GM12878 (cell line): ENCODE data around the gene SOX18. TPM values are rescaled to one million over a fixed set of nuclear protein-coding genes. Genes with fewer than 3 reads are reported as not detected.

Experiments
- ATAC-seq: fragments of 200-7000 bp; cut with Tn5 transposase; 3 replicates; pipeline ENCODE4 v1.9.1; 2020; ENCODE audit warnings: mild to moderate bottlenecking, moderate library complexity
- BruUV-seq: library from RNA; stranded (reverse); fragments of 400-500 nt; replicated peaks from 2 replicates; lab custom pipeline; 2021; lab: Mats Ljungman, UMichigan
- CTCF ChIA-PET: fragments of 300-600 bp; sonication (Branson Sonifier 250); formaldehyde crosslinking; extraction: SDS; loops from one replicate; lab custom pipeline; 2021; ENCODE audit warnings: inconsistent platforms; lab: Yijun Ruan, JAX
- POLR2A ChIA-PET: fragments of 350-600 bp; formaldehyde crosslinking; extraction: SDS; loops from one replicate; lab custom pipeline; 2021; ENCODE audit warnings: inconsistent platforms; lab: Charles Lee
- RAD21 ChIA-PET: fragments of 300-600 bp; sonication (Branson Sonifier 250); formaldehyde crosslinking; loops from one replicate; lab custom pipeline; 2023; ENCODE audit warnings: antibody characterized with exemption; ENCODE audit not compliant: unreplicated experiment; lab: Charles Lee
- SMC1A ChIA-PET: fragments of 300-600 bp; sonication (Branson Sonifier 250); formaldehyde crosslinking; loops from one replicate; lab custom pipeline; 2023; ENCODE audit not compliant: unreplicated experiment, uncharacterized antibody; lab: Charles Lee
- DNase-seq: peaks from one replicate; pipeline ENCODE4 v3.0.0-alpha.2; 2011; ENCODE audit warnings: low read depth, low spot score
- FAIRE-seq: peaks from 3 replicates; lab custom pipeline; 2011; peaks lifted over from hg19 to GRCh38; lab: Jason Lieb, UNC
- H2AFZ ChIP-seq: 2 replicates; pipeline ENCODE4 v1.6.0; 2011; ENCODE audit warnings: low read depth, low read length, control low read depth; ENCODE audit not compliant: control insufficient read depth
- H3K27ac ChIP-seq: 2 replicates; pipeline ENCODE4 v1.5.1; 2011; ENCODE audit warnings: control low read depth; ENCODE audit not compliant: control insufficient read depth, insufficient read depth
- H3K27me3 ChIP-seq, 2 experiments: replicated peaks in 1 of 2; 2 replicates each; pipeline versions ENCODE4 v1.6.0 to v1.6.1; 2011; ENCODE audit warnings: low read length in 1 of 2; ENCODE audit not compliant: control insufficient read depth in 2 of 2, insufficient read depth in 2 of 2
- H3K36me3 ChIP-seq, 2 experiments: 2 replicates each; pipeline ENCODE4 v1.5.1; 2011; ENCODE audit warnings: low read length in 1 of 2; ENCODE audit not compliant: control insufficient read depth in 2 of 2, insufficient read depth in 2 of 2
- H3K4me1 ChIP-seq: 2 replicates; pipeline ENCODE4 v1.6.1; 2011; ENCODE audit warnings: mild to moderate bottlenecking, low read length, moderate library complexity, mixed read lengths; ENCODE audit not compliant: control insufficient read depth, insufficient read depth
- H3K4me2 ChIP-seq: 2 replicates; pipeline ENCODE4 v1.6.0; 2011; ENCODE audit warnings: control low read depth; ENCODE audit not compliant: control insufficient read depth, insufficient read depth
- H3K4me3 ChIP-seq: fragments of 200-600 bp; sonication (generic); 2 replicates; pipeline ENCODE4 v1.5.1; 2016
- H3K79me2 ChIP-seq: 2 replicates; pipeline ENCODE4 v1.6.0; 2011; ENCODE audit warnings: low read length; ENCODE audit not compliant: control insufficient read depth, insufficient read depth
- H3K9ac ChIP-seq: 2 replicates; pipeline ENCODE4 v1.8.0; 2011; ENCODE audit warnings: low read length, control low read depth, mixed read lengths; ENCODE audit not compliant: control insufficient read depth, insufficient read depth
- H3K9me3 ChIP-seq: replicated peaks from 3 replicates; pipeline ENCODE4 v1.5.1; 2011; ENCODE audit warnings: mild to moderate bottlenecking, low read length; ENCODE audit not compliant: control insufficient read depth, insufficient read depth
- H4K20me1 ChIP-seq: 2 replicates; pipeline ENCODE4 v1.6.0; 2011; ENCODE audit not compliant: control insufficient read depth, insufficient read depth
- CEBPB ChIP-seq, 2 experiments: fragments of 150-350 bp in 1 of 2; IDR thresholded peaks; 2 replicates each; pipeline ENCODE4 v1.6.1; 2012 to 2014; ENCODE audit warnings: low read depth in 2 of 2, low read length in 2 of 2, borderline replicate concordance in 1 of 2, inconsistent platforms in 1 of 2
- HCFC1 ChIP-seq: fragments of 150-350 bp; IDR thresholded peaks from 2 replicates; pipeline ENCODE4 v1.6.1; 2014; ENCODE audit warnings: low read length
- HDAC6 ChIP-seq: fragments of 200-600 bp; sonication (generic); IDR thresholded peaks from one replicate; pipeline ENCODE4 v1.8.0; 2017; ENCODE audit warnings: antibody characterized with exemption; ENCODE audit not compliant: unreplicated experiment
- MAX ChIP-seq: IDR thresholded peaks from 2 replicates; pipeline ENCODE4 v1.6.1; 2012; ENCODE audit warnings: low read depth, low read length, improper control_type of control experiment
- NFXL1 ChIP-seq: fragments of 450-650 bp; IDR thresholded peaks from 2 replicates; pipeline ENCODE4 v1.6.1; 2017; ENCODE audit warnings: antibody characterized with exemption, mild to moderate bottlenecking, borderline replicate concordance
- NR2C2 ChIP-seq: IDR thresholded peaks from 2 replicates; pipeline ENCODE4 v1.6.1; 2011; ENCODE audit warnings: borderline replicate concordance, low read depth; ENCODE audit not compliant: control insufficient read depth, insufficient read length
- POLR2AphosphoS5 ChIP-seq: IDR thresholded peaks from 2 replicates; pipeline ENCODE4 v1.6.1; 2011; ENCODE audit warnings: mild to moderate bottlenecking, low read length, inconsistent platforms
- SMARCA5 ChIP-seq: fragments of 450-650 bp; IDR thresholded peaks from 2 replicates; pipeline ENCODE4 v1.6.1; 2017; ENCODE audit warnings: mild to moderate bottlenecking
- SP1 ChIP-seq: IDR thresholded peaks from one replicate; pipeline ENCODE4 v1.6.1; 2011; ENCODE audit warnings: low read depth, low read length
- TCF7 ChIP-seq: IDR thresholded peaks from 2 replicates; pipeline ENCODE4 v1.6.1; 2014; ENCODE audit warnings: antibody characterized with exemption, borderline replicate concordance
- USF2 ChIP-seq: IDR thresholded peaks from 2 replicates; pipeline ENCODE4 v1.6.1; 2011; ENCODE audit warnings: low read depth, low read length, improper control_type of control experiment, borderline replicate concordance
- ZBTB11 ChIP-seq: fragments of 450-650 bp; formaldehyde crosslinking; IDR thresholded peaks from 2 replicates; pipeline ENCODE4 v1.5.0; 2022; ENCODE audit warnings: mild to moderate bottlenecking, missing genetic modification characterization
- ZNF384 ChIP-seq: IDR thresholded peaks from 2 replicates; pipeline ENCODE4 v1.6.1; 2012; ENCODE audit warnings: low read depth, mild to moderate bottlenecking, low read length, improper control_type of control experiment, borderline replicate concordance
- WGBS: methylation state at CpG from one replicate; pipeline ENCODE4 v1.1.6; 2016; ENCODE audit warnings: low lambda C conversion rate; ENCODE audit not compliant: insufficient replicate concordance, insufficient coverage; ENCODE audit errors: missing lambda C conversion rate; 5-methylcytosine and 5-hydroxymethylcytosine counted together
- in situ Hi-C: fragments of 300-500 bp; cut with MboI; formaldehyde crosslinking; loops from 9 replicates; pipeline ENCODE4 v1.14.3; 2018; ENCODE audit warnings: mixed read lengths
- intact Hi-C: fragments of 100-400 bp; cut with micrococcal nuclease; formaldehyde crosslinking; loops from one replicate; pipeline ENCODE4 v1.14.2; 2022; ENCODE audit not compliant: unreplicated experiment
- polyA plus RNA-seq, 11 experiments: library from polyadenylated mRNA; depleted of rRNA in 4 of 11; unstranded in 6 of 11; stranded (reverse) in 5 of 11; fragments of >200 nt; fragmentation: Nextera tagmentation in 4 of 11; fragmentation: Illumina TruSeq in 1 of 11; extraction: Ambion mirVana in 4 of 11; extraction: Trizol in 1 of 11; gene quantifications; 1 replicate in 1 of 11; 2 replicates in 10 of 11; pipeline versions ENCODE4 v1.2.1 to v1.2.3, GENCODE V29; 2011 to 2016; ENCODE audit warnings: inconsistent platforms in 2 of 11, missing spikeins in 2 of 11, low read depth in 1 of 11
- total RNA-seq, 4 experiments: library from RNA; depleted of rRNA in 3 of 4; stranded (reverse); fragments of >200 nt in 3 of 4; fragmentation: Illumina TruSeq in 1 of 4; extraction: Trizol in 1 of 4; gene quantifications; 2 replicates each; pipeline versions ENCODE4 v1.2.1 to v1.2.3, GENCODE V29; 2013 to 2021
- TF ChIP-seq, protein P1 (sequence below): IDR thresholded peaks from 2 replicates; pipeline ENCODE4 v1.6.1; 2012; ENCODE audit warnings: low read length, inconsistent platforms
- TF ChIP-seq, protein P2 (sequence below): fragments of 450-650 bp; IDR thresholded peaks from 2 replicates; pipeline ENCODE4 v1.6.1; 2017; ENCODE audit warnings: mild to moderate bottlenecking

SOX18 gene
- total and polyA plus RNA-seq, 10 of the 15 experiments (the other 5 are each of a cell fraction or from before 2014, with no cell fraction given) = 0.05 to 5.6 (median 0.28) TPM; not detected in 3

DNA sequence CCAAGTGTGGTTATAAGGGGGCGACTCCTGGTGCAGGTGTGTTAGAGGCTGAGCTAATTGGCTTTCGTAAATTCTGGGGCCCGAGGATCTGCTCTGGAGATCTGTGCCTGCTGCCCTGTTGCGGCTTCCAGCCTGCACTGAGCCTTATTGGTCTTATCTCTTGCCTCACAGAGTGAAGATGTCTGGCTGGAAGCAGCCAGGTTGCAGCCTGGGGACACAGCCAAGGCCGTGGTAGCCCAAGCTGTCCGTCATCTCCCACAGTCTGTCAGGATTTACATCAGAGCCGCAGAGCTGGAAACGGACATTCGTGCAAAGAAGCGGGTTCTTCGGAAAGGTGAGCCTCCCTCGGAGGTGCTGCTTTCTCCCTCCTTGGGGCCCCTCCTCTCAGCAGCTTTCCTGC is 48.5 kb downstream of the SOX18 start:
- Histone ChIP-seq H3K36me3 (peaks cover 34 to 51% of the 10 kb centered on the region in 2 experiments), H2AFZ (no peak overlapping the region), H3K27me3 (no peaks in the 10 kb centered on the region), H3K4me1 (no peaks in the 10 kb centered on the region; the same call in 1 of the 2 replicates), H3K27ac (no peak overlapping the region), H3K4me3 (no peak overlapping the region), H3K4me2 (no peak overlapping the region), H4K20me1 (no peaks in the 10 kb centered on the region), H3K79me2 (peaks cover 8% of the 10 kb centered on the region; the same call in 1 of the 2 replicates), H3K9ac (no peak overlapping the region), H3K9me3 (no peaks in the 10 kb centered on the region)
- ChIA-PET CTCF (interaction anchor here (1.3 kb wide), 1 partner anchor 36 kb away, joined by 3 read pairs; no protein-coding TSS in a partner anchor), RAD21 (interaction anchor here (0.6 kb wide), 1 partner anchor 10 kb away, joined by 3 read pairs; no protein-coding TSS in a partner anchor), SMC1A (interaction anchor here (1.2 kb wide), 1 partner anchor 17 kb away, joined by 3 read pairs; no protein-coding TSS in a partner anchor)
- no TSS peak for BruUV-seq
- intact Hi-C loops (no loop called here), in situ Hi-C loops (no loop called here)
- FAIRE-seq (no peak), DNase-seq (no peak), ATAC-seq (no peak)
- WGBS = 96% methylated on average over 12 of the region's 12 CpGs
- TF ChIP-seq ZBTB11 (no peak), TCF7 (no peak), HCFC1 (no peak), NFXL1 (no peak), CEBPB (IDR thresholded peaks at IDR 0.05; ENCODE audit: borderline replicate concordance in 1 of 2, low read depth in 2 of 2, low read length in 2 of 2) (no peak), HDAC6 (no peak), NR2C2 (no peak), USF2 (no peak), SP1 (no peak), MAX (no peak), POLR2AphosphoS5 (no peak), ZNF384 (no peak), SMARCA5 (no peak)
- TF ChIP-seq, protein P1, sequence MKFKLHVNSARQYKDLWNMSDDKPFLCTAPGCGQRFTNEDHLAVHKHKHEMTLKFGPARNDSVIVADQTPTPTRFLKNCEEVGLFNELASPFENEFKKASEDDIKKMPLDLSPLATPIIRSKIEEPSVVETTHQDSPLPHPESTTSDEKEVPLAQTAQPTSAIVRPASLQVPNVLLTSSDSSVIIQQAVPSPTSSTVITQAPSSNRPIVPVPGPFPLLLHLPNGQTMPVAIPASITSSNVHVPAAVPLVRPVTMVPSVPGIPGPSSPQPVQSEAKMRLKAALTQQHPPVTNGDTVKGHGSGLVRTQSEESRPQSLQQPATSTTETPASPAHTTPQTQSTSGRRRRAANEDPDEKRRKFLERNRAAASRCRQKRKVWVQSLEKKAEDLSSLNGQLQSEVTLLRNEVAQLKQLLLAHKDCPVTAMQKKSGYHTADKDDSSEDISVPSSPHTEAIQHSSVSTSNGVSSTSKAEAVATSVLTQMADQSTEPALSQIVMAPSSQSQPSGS = no peak
- TF ChIP-seq, protein P2, sequence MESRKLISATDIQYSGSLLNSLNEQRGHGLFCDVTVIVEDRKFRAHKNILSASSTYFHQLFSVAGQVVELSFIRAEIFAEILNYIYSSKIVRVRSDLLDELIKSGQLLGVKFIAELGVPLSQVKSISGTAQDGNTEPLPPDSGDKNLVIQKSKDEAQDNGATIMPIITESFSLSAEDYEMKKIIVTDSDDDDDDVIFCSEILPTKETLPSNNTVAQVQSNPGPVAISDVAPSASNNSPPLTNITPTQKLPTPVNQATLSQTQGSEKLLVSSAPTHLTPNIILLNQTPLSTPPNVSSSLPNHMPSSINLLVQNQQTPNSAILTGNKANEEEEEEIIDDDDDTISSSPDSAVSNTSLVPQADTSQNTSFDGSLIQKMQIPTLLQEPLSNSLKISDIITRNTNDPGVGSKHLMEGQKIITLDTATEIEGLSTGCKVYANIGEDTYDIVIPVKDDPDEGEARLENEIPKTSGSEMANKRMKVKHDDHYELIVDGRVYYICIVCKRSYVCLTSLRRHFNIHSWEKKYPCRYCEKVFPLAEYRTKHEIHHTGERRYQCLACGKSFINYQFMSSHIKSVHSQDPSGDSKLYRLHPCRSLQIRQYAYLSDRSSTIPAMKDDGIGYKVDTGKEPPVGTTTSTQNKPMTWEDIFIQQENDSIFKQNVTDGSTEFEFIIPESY = no peak
- TF ChIP-seq, all 136 proteins: peak for 0
- POLR2A ChIA-PET = interaction anchor here (1.3 kb wide), 1 partner anchor 9 kb away, joined by 3 read pairs; no protein-coding TSS in a partner anchor
